HEK293 (cell line): Measurements from ENCODE around the gene TMEM259.
A peak's percentile ranks its signal among the peaks of the same experiment; 100 is the strongest.

Experiments used
- CTCF ChIA-PET: fragments of 350-600 bp; formaldehyde crosslinking; extraction: SDS; loops from one replicate; lab custom pipeline; 2021; ENCODE audit warnings: antibody characterized with exemption; lab: Yijun Ruan, JAX
- POLR2A ChIA-PET: fragments of 300-600 bp; formaldehyde crosslinking; extraction: SDS; loops from one replicate; lab custom pipeline; 2020; ENCODE audit warnings: antibody characterized with exemption, inconsistent platforms; lab: Yijun Ruan, JAX
- H3K27ac ChIP-seq: fragments of 200-500 bp; sonication (Bioruptor generic); 2 replicates; pipeline ENCODE4 v1.5.1; 2014; ENCODE audit warnings: low read depth, low read length, control low read depth, inconsistent platforms; ENCODE audit errors: extremely low read depth
- H3K36me3 ChIP-seq, 2 experiments: fragments of 200-500 bp in 1 of 2; sonication (Bioruptor generic) in 1 of 2; 1 replicate in 1 of 2; 2 replicates in 1 of 2; pipeline ENCODE4 v1.5.1; 2014 to 2017; ENCODE audit warnings: inconsistent platforms in 2 of 2, low read length in 2 of 2; ENCODE audit not compliant: control insufficient read depth in 2 of 2, insufficient read depth in 1 of 2
- H3K4me1 ChIP-seq: fragments of 200-500 bp; sonication (Bioruptor generic); 2 replicates; pipeline ENCODE4 v1.5.1; 2014; ENCODE audit warnings: mild to moderate bottlenecking, low read length, inconsistent platforms; ENCODE audit not compliant: control insufficient read depth, insufficient read depth
- H3K4me3 ChIP-seq: 2 replicates; pipeline ENCODE4 v1.5.1; 2011; ENCODE audit warnings: low read depth, mild to moderate bottlenecking, control low read depth, low read length, moderate library complexity
- H3K9me3 ChIP-seq: fragments of 200-500 bp; sonication (Bioruptor generic); 2 replicates; pipeline ENCODE4 v1.5.1; 2014; ENCODE audit warnings: low read depth, low read length, inconsistent platforms; ENCODE audit not compliant: control insufficient read depth, insufficient read depth
- HOXA7 ChIP-seq: sonication (generic); formaldehyde crosslinking; IDR thresholded peaks from 2 replicates; pipeline ENCODE4 v1.8.1; 2022; ENCODE audit warnings: missing genetic modification reagents, borderline replicate concordance
- OSR2 ChIP-seq: fragments of 450-650 bp; formaldehyde crosslinking; IDR thresholded peaks from 2 replicates; pipeline ENCODE4 v1.5.1; 2016; ENCODE audit warnings: missing biosample characterization, missing genetic modification characterization
- PATZ1 ChIP-seq: fragments of 450-650 bp; formaldehyde crosslinking; IDR thresholded peaks from 2 replicates; pipeline ENCODE4 v1.5.1; 2016; ENCODE audit warnings: missing biosample characterization, missing genetic modification characterization
- REST ChIP-seq: fragments of 450-650 bp; formaldehyde crosslinking; IDR thresholded peaks from 2 replicates; pipeline ENCODE4 v1.5.1; 2016; ENCODE audit warnings: missing biosample characterization, missing genetic modification characterization
- SP2 ChIP-seq: fragments of 450-650 bp; formaldehyde crosslinking; IDR thresholded peaks from 2 replicates; pipeline ENCODE4 v1.5.1; 2016; ENCODE audit warnings: missing biosample characterization, missing genetic modification characterization
- SP3 ChIP-seq: fragments of 450-650 bp; formaldehyde crosslinking; IDR thresholded peaks from 2 replicates; pipeline ENCODE4 v1.5.1; 2016; ENCODE audit warnings: missing biosample characterization, missing genetic modification characterization
- ZBTB21 ChIP-seq: fragments of 450-650 bp; formaldehyde crosslinking; IDR thresholded peaks from 2 replicates; pipeline ENCODE4 v1.5.1; 2017; ENCODE audit warnings: missing biosample characterization, missing genetic modification characterization
- ZBTB44 ChIP-seq: fragments of 450-650 bp; IDR thresholded peaks from 2 replicates; pipeline ENCODE4 v1.5.1; 2018; ENCODE audit warnings: missing biosample characterization, mild to moderate bottlenecking, missing genetic modification characterization
- ZBTB48 ChIP-seq: fragments of 450-650 bp; formaldehyde crosslinking; IDR thresholded peaks from 2 replicates; pipeline ENCODE4 v1.5.1; 2016; ENCODE audit warnings: missing biosample characterization, missing genetic modification characterization
- ZBTB49 ChIP-seq: fragments of 450-650 bp; formaldehyde crosslinking; IDR thresholded peaks from 2 replicates; pipeline ENCODE4 v1.5.1; 2016; ENCODE audit warnings: missing biosample characterization, missing genetic modification characterization, low read depth
- ZFP69B ChIP-seq: fragments of 450-650 bp; formaldehyde crosslinking; IDR thresholded peaks from 2 replicates; pipeline ENCODE4 v1.5.1; 2016; ENCODE audit warnings: missing biosample characterization, missing genetic modification characterization
- ZNF2 ChIP-seq: fragments of 450-650 bp; formaldehyde crosslinking; IDR thresholded peaks from 2 replicates; pipeline ENCODE4 v1.5.1; 2016; ENCODE audit warnings: missing biosample characterization, missing genetic modification characterization
- ZNF280C ChIP-seq: fragments of 450-650 bp; formaldehyde crosslinking; IDR thresholded peaks from 2 replicates; pipeline ENCODE4 v1.5.1; 2016; ENCODE audit warnings: missing biosample characterization, missing genetic modification characterization
- ZNF501 ChIP-seq: fragments of 450-650 bp; formaldehyde crosslinking; IDR thresholded peaks from 2 replicates; pipeline ENCODE4 v1.5.1; 2016; ENCODE audit warnings: missing biosample characterization, missing genetic modification characterization
- ZNF555 ChIP-seq: fragments of 450-650 bp; formaldehyde crosslinking; conservative IDR thresholded peaks from 2 replicates; pipeline ENCODE4 v1.5.1; 2017; ENCODE audit warnings: missing biosample characterization, mild to moderate bottlenecking, missing genetic modification characterization, inconsistent platforms
- ZNF660 ChIP-seq: fragments of 450-650 bp; IDR thresholded peaks from 2 replicates; pipeline ENCODE4 v1.5.1; 2018; ENCODE audit warnings: missing biosample characterization, mild to moderate bottlenecking, missing genetic modification characterization
- ZNF701 ChIP-seq: fragments of 450-650 bp; formaldehyde crosslinking; IDR thresholded peaks from 2 replicates; pipeline ENCODE4 v1.5.1; 2016; ENCODE audit warnings: missing biosample characterization, missing genetic modification characterization
- ZNF837 ChIP-seq: fragments of 450-650 bp; formaldehyde crosslinking; IDR thresholded peaks from 2 replicates; pipeline ENCODE4 v1.5.1; 2016; ENCODE audit warnings: missing biosample characterization, missing genetic modification characterization
- TF ChIP-seq, protein P1 (sequence below): fragments of 450-650 bp; formaldehyde crosslinking; IDR thresholded peaks from 2 replicates; pipeline ENCODE4 v1.5.1; 2016; ENCODE audit warnings: missing biosample characterization, missing genetic modification characterization

Gene TMEM259

GRCh38 chr19:1026783-1027649, 6.1 kb upstream of the TMEM259 start (continued):
- TF ChIP-seq REST, result no peak
- TF ChIP-seq SP2 (tag by site-specific recombination), result peak; percentile 6; the same call in 1 of the 2 replicates
- peak; percentile 16; the same call in 1 of the 2 replicates for TF ChIP-seq SP3 (tag by site-specific recombination)
- no peak for TF ChIP-seq ZBTB44 (tag by site-specific recombination)
- no peak for TF ChIP-seq ZNF2 (tag by site-specific recombination)

DNA sequence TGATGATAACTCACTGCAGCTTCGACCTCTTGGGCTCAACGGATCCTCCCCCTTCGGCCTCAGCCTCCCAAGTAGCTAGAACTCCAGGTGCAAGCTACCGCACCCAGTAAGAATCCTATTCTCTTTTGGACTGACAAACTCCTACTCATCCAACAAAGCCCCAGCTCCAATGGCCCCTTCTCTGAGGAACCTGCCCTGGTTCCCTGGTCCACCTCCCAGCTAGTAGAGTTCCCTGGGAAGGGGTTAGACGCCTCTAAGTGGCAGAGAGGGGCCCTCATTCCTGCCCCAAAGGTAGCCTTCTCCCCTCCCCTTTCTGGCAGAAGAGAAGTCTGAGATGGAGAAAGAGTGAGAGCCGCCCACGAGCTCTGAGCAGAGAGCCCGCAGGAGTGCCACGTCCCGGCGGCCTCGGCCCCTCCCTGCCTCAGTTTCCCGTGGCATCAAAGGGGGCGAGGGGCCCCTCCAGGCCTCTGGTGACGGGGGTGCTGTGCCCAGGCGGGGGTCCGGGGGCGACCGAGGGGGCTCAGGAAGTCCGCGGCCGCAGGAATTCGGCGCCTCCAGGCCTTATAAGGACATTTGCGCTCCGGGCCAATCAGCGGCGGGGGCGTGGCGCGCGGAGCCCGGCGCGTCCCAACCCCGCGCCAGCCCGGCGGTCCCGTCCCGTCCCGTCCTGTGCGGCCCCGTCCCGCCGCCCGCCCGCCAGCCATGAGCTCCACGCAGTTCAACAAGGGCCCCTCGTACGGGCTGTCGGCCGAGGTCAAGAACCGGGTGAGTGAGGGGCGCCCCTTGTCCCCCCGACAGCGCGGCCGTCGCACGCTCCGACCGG, 5.2 kb upstream of the TMEM259 start, which contains the start of gene CNN2:
TSS of gene CNN2 (plus strand) at position 649 of the 823 bp plus-strand sequence. CDS start at position 703, 54 bp downstream.
- H3K4me1 ChIP-seq, result peaks cover 5% of the 10 kb centered on the region; the same call in 1 of the 2 replicates
- H3K4me3 ChIP-seq, result peak within 1 kb of the TSS; percentile 55
- ChIA-PET CTCF (interaction anchor here (0.7 to 2.6 kb wide), 4 partner anchors 25 to 81 kb away, joined by 3 to 11 read pairs (median 4); partner anchors contain the start of gene GRIN3B), POLR2A (interaction anchor here (0.5 to 6.2 kb wide), 9 partner anchors 9 to 266 kb away, joined by 3 to 60 read pairs (median 4); partner anchors contain the start of genes ABCA7 and CIRBP)
- no peaks in the 10 kb centered on the region for H3K9me3 ChIP-seq
- peak within 1 kb of the TSS; percentile 47 for H3K27ac ChIP-seq
- H3K36me3 ChIP-seq, result no peaks in the 10 kb centered on the region
- TF ChIP-seq ZNF660 (tag by site-specific recombination) (no peak), ZNF501 (tag by site-specific recombination) (no peak), ZBTB48 (tag by site-specific recombination) (peak; percentile 30; the same call in 1 of the 2 replicates), PATZ1 (tag by site-specific recombination) (peak; percentile 85), ZFP69B (tag by site-specific recombination) (no peak), ZNF280C (no peak), ZNF555 (tag by site-specific recombination) (no peak), ZNF701 (tag by site-specific recombination) (no peak), HOXA7 (CRISPR knock-in tag) (no peak), ZNF837 (tag by site-specific recombination) (no peak), ZBTB21 (tag by site-specific recombination) (no peak), OSR2 (tag by site-specific recombination) (peak; percentile 87), ZBTB49 (no peak)
- TF ChIP-seq, protein P1, sequence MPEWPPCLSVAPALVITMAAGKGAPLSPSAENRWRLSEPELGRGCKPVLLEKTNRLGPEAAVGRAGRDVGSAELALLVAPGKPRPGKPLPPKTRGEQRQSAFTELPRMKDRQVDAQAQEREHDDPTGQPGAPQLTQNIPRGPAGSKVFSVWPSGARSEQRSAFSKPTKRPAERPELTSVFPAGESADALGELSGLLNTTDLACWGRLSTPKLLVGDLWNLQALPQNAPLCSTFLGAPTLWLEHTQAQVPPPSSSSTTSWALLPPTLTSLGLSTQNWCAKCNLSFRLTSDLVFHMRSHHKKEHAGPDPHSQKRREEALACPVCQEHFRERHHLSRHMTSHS (tag by site-specific recombination), result no peak
